ENCODE data around the gene SETD6.

SETD6 gene

GRCh38 chr16:58518083-58518979 is 3.0 kb downstream of the SETD6 start:
- CTCF ChIA-PET = interaction anchor here (0.5 to 1.8 kb wide), 8 partner anchors 9 to 182 kb away, joined by 3 to 7 read pairs (median 4); no protein-coding TSS in a partner anchor
- no peak overlapping the region for H3K4me3 ChIP-seq (ENCODE audit: low read depth, low read length)
- POLR2A ChIA-PET = interaction anchor here (1.2 kb wide), 1 partner anchor 27 kb away, joined by 3 read pairs; no protein-coding TSS in a partner anchor

DNA sequence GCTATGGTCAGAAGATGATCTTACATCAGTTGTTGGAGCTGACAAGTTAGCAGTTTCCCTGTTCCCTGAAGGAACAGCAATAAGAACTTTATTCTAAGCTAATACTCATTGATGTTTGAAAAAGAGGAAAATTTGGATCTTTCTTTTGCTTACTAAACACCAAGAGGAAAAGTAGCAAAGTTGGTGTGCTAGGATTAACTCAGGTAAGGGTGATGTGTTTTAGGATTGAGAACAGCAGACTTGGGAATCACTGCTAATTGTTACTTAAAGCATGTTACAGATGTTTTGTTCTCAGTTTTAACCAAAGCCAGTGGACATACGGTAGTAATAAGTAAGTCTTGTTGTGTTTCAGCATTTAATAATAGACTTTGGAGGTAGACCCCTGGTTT is 3.7 kb downstream of the SETD6 start:
- no peak for DNase-seq (ENCODE audit: low read depth, low spot score)
- TF ChIP-seq, protein P1, sequence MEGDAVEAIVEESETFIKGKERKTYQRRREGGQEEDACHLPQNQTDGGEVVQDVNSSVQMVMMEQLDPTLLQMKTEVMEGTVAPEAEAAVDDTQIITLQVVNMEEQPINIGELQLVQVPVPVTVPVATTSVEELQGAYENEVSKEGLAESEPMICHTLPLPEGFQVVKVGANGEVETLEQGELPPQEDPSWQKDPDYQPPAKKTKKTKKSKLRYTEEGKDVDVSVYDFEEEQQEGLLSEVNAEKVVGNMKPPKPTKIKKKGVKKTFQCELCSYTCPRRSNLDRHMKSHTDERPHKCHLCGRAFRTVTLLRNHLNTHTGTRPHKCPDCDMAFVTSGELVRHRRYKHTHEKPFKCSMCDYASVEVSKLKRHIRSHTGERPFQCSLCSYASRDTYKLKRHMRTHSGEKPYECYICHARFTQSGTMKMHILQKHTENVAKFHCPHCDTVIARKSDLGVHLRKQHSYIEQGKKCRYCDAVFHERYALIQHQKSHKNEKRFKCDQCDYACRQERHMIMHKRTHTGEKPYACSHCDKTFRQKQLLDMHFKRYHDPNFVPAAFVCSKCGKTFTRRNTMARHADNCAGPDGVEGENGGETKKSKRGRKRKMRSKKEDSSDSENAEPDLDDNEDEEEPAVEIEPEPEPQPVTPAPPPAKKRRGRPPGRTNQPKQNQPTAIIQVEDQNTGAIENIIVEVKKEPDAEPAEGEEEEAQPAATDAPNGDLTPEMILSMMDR (IDR thresholded peaks at IDR 0.05; ENCODE audit: insufficient read depth, low read length, missing control alignments) = no peak
- CTCF ChIA-PET = interaction anchor here (0.5 to 1.8 kb wide), 7 partner anchors 9 to 145 kb away, joined by 3 to 7 read pairs (median 4); no protein-coding TSS in a partner anchor
- POLR2A ChIA-PET = interaction anchor here (1.2 kb wide), 1 partner anchor 26 kb away, joined by 3 read pairs; no protein-coding TSS in a partner anchor
- H3K4me3 ChIP-seq (ENCODE audit: low read depth, low read length) = no peak overlapping the region

More at GRCh38 chr16:58518083-58518979, 3.0 kb downstream of the SETD6 start:
- DNase-seq (ENCODE audit: low read depth, low spot score) = no peak
- TF ChIP-seq, protein P1 (IDR thresholded peaks at IDR 0.05; ENCODE audit: insufficient read depth, low read length, missing control alignments) = no peak

DNA sequence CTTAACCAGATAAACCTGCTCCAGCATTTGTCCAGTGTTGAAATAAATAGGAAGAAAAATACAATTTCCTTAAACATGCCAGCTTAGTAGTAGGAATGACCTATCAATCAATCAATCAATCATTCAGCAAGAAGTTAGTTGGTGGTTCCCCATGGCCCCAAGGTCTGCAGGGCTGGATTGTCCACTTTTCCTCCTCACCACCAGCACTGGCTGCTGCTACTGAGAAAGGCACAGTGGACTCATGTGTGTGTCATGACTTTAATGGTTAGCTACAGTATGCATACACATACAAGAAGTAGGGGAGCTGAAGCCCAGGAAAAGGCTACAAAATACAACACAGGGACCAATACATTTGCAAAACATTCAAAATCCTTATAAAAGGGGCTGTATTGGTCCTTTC is 4.4 kb downstream of the SETD6 start:
- no peak for DNase-seq (ENCODE audit: low read depth, low spot score)
- no peak overlapping the region for H3K4me3 ChIP-seq (ENCODE audit: low read depth, low read length)
- TF ChIP-seq, protein P1 (IDR thresholded peaks at IDR 0.05; ENCODE audit: insufficient read depth, low read length, missing control alignments) = no peak
- CTCF ChIA-PET = interaction anchor here (1.0 to 1.5 kb wide), 2 partner anchors 20 to 183 kb away, joined by 3 to 4 read pairs; no protein-coding TSS in a partner anchor
- POLR2A ChIA-PET = no interaction called here

GRCh38 chr16:58530179-58530578 is 14.9 kb downstream of the SETD6 start:
- TF ChIP-seq, protein P1 (IDR thresholded peaks at IDR 0.05; ENCODE audit: insufficient read depth, low read length, missing control alignments) = no peak
- CTCF ChIA-PET = interaction anchor here (2.0 kb wide), 1 partner anchor 12 kb away, joined by 5 read pairs; no protein-coding TSS in a partner anchor
- POLR2A ChIA-PET = no interaction called here
- no peak for DNase-seq (ENCODE audit: low read depth, low spot score)
- H3K4me3 ChIP-seq (ENCODE audit: low read depth, low read length) = no peak overlapping the region

DNA sequence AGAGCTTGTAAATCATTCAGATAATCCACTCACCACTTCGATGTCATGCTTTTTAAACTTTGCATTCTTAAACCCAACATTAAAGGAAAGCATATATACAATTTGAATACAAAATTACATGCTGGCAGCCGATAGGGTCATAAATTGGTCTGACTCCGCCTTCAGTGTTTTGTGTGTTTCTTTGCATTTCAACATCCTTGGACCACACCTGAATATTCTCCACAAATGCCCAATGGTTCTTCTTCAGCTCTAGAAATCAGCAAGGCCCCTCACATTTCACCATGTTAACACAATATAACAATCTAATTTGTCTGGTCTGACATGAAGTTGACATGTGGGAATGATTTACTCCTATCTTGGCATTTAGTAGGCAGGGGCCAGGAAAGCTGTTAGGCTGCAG is 17.1 kb downstream of the SETD6 start:
- CTCF ChIA-PET = interaction anchor here (1.1 kb wide), 1 partner anchor 10 kb away, joined by 3 read pairs; no protein-coding TSS in a partner anchor
- TF ChIP-seq, protein P1 (IDR thresholded peaks at IDR 0.05; ENCODE audit: insufficient read depth, low read length, missing control alignments) = no peak
- POLR2A ChIA-PET = no interaction called here
- no peak overlapping the region for H3K4me3 ChIP-seq (ENCODE audit: low read depth, low read length)
- no peak for DNase-seq (ENCODE audit: low read depth, low spot score)

All from AG04449 (cell line).